Activated naive CD4-positive, alpha-beta T cell treated with anti-CD3 and anti-CD28 coated beads, Interleukin-2, amount 50 U/mL, for 24 hours (primary cell): ENCODE measurements around the gene PLCD4.

Source experiments
- H3K27ac Mint-ChIP-seq: one replicate; pipeline ENCODE4 v1.8.0; 2021; ENCODE audit warnings: mild to moderate bottlenecking, mixed read lengths
- H3K27me3 Mint-ChIP-seq: one replicate; pipeline ENCODE4 v1.8.0; 2021; ENCODE audit warnings: mixed read lengths
- H3K36me3 Mint-ChIP-seq: one replicate; pipeline ENCODE4 v1.8.0; 2021; ENCODE audit warnings: mixed read lengths
- H3K4me1 Mint-ChIP-seq: one replicate; pipeline ENCODE4 v1.8.0; 2021; ENCODE audit warnings: mixed read lengths
- H3K4me3 Mint-ChIP-seq: one replicate; pipeline ENCODE4 v1.8.0; 2021; ENCODE audit warnings: mild to moderate bottlenecking, mixed read lengths
- H3K9me3 Mint-ChIP-seq: one replicate; pipeline ENCODE4 v1.8.0; 2021; ENCODE audit warnings: mixed read lengths

PLCD4 gene

GRCh38 chr2:218607436-218608115 lies at the start of gene PLCD4:
Gene PLCD4 (plus strand): TSS chr2:218607899. CDS start chr2:218615740, 7,841 bp downstream.
- no peak within 1 kb of the TSS for H3K27ac Mint-ChIP-seq
- H3K27me3 Mint-ChIP-seq = peaks cover 4% of the 10 kb centered on the region
- H3K4me3 Mint-ChIP-seq = no peak within 1 kb of the TSS
- H3K4me1 Mint-ChIP-seq = no peaks in the 10 kb centered on the region
- no peaks in the 10 kb centered on the region for H3K9me3 Mint-ChIP-seq
- no peaks in the 10 kb centered on the region for H3K36me3 Mint-ChIP-seq

- no peak overlapping the region for H3K27ac Mint-ChIP-seq
- no peak overlapping the region for H3K4me3 Mint-ChIP-seq
- no peaks in the 10 kb centered on the region for H3K9me3 Mint-ChIP-seq
- peaks cover 25% of the 10 kb centered on the region for H3K36me3 Mint-ChIP-seq
- H3K4me1 Mint-ChIP-seq = peaks cover 11% of the 10 kb centered on the region
- H3K27me3 Mint-ChIP-seq = no peaks in the 10 kb centered on the region
Observed at GRCh38 chr2:218557941-218558340, 49.8 kb upstream of the PLCD4 start.

GRCh38 chr2:218558986-218559385 lies 48.7 kb upstream of the PLCD4 start:
- Mint-ChIP-seq H3K4me1 (peaks cover 20% of the 10 kb centered on the region), H3K27me3 (no peaks in the 10 kb centered on the region), H3K36me3 (peaks cover 17% of the 10 kb centered on the region), H3K27ac (no peak overlapping the region), H3K4me3 (no peak overlapping the region), H3K9me3 (no peaks in the 10 kb centered on the region)

- Mint-ChIP-seq H3K4me3 (no peak overlapping the region), H3K27ac (no peak overlapping the region), H3K27me3 (no peaks in the 10 kb centered on the region), H3K4me1 (peaks cover 39% of the 10 kb centered on the region), H3K9me3 (no peaks in the 10 kb centered on the region), H3K36me3 (peaks cover 7% of the 10 kb centered on the region)
Observed at GRCh38 chr2:218564056-218564455, 43.6 kb upstream of the PLCD4 start.

- Mint-ChIP-seq H3K27ac (peak overlapping the region; percentile 6), H3K4me3 (peak overlapping the region; percentile 96), H3K4me1 (peaks cover 57% of the 10 kb centered on the region), H3K27me3 (no peaks in the 10 kb centered on the region), H3K9me3 (no peaks in the 10 kb centered on the region), H3K36me3 (peaks cover 10% of the 10 kb centered on the region)
Observed at GRCh38 chr2:218566296-218566695, 41.4 kb upstream of the PLCD4 start.

GRCh38 chr2:218567797-218568189 lies 39.9 kb upstream of the PLCD4 start:
- H3K4me1 Mint-ChIP-seq = peaks cover 61% of the 10 kb centered on the region
- H3K4me3 Mint-ChIP-seq = peak overlapping the region; percentile 96

GRCh38 chr2:218568190-218569037 lies 39.3 kb upstream of the PLCD4 start, which contains the start of the genes CNOT9 and USP37:
Gene CNOT9 (plus strand): TSS chr2:218568839. CDS start chr2:218568955, 116 bp downstream.
Gene USP37 (minus strand): TSS chr2:218568351. CDS start chr2:218558653, 9,698 bp downstream.
- peaks cover 61% of the 10 kb centered on the region for H3K4me1 Mint-ChIP-seq

More at GRCh38 chr2:218567797-218568189, 39.9 kb upstream of the PLCD4 start:
- H3K27ac Mint-ChIP-seq = peak overlapping the region; percentile 99
- no peaks in the 10 kb centered on the region for H3K9me3 Mint-ChIP-seq
- peaks cover 8% of the 10 kb centered on the region for H3K36me3 Mint-ChIP-seq
- no peaks in the 10 kb centered on the region for H3K27me3 Mint-ChIP-seq

GRCh38 chr2:218569038-218569431 lies 38.7 kb upstream of the PLCD4 start:
- Mint-ChIP-seq H3K4me3 (peak overlapping the region; percentile 96), H3K9me3 (no peaks in the 10 kb centered on the region), H3K27me3 (no peaks in the 10 kb centered on the region), H3K4me1 (peaks cover 59% of the 10 kb centered on the region), H3K27ac (peak overlapping the region; percentile 99), H3K36me3 (peaks cover 8% of the 10 kb centered on the region)

More at GRCh38 chr2:218568190-218569037, 39.3 kb upstream of the PLCD4 start, which contains the start of the genes CNOT9 and USP37:
- no peaks in the 10 kb centered on the region for H3K27me3 Mint-ChIP-seq
- H3K27ac Mint-ChIP-seq = peak within 1 kb of the TSS; percentile 99
- no peaks in the 10 kb centered on the region for H3K9me3 Mint-ChIP-seq
- H3K4me3 Mint-ChIP-seq = peak within 1 kb of the TSS; percentile 96
- H3K36me3 Mint-ChIP-seq = peaks cover 8% of the 10 kb centered on the region

GRCh38 chr2:218569661-218570500 lies 37.8 kb upstream of the PLCD4 start:
- Mint-ChIP-seq H3K27me3 (no peaks in the 10 kb centered on the region), H3K27ac (peak overlapping the region; percentile 99), H3K36me3 (peaks cover 8% of the 10 kb centered on the region), H3K9me3 (no peaks in the 10 kb centered on the region), H3K4me3 (peak overlapping the region; percentile 96), H3K4me1 (peaks cover 57% of the 10 kb centered on the region)

GRCh38 chr2:218570850-218571249 lies 36.8 kb upstream of the PLCD4 start:
- H3K36me3 Mint-ChIP-seq = peaks cover 8% of the 10 kb centered on the region
- peak overlapping the region; percentile 96 for H3K4me3 Mint-ChIP-seq
- no peaks in the 10 kb centered on the region for H3K9me3 Mint-ChIP-seq
- H3K4me1 Mint-ChIP-seq = peaks cover 60% of the 10 kb centered on the region
- peak overlapping the region; percentile 99 for H3K27ac Mint-ChIP-seq
- H3K27me3 Mint-ChIP-seq = no peaks in the 10 kb centered on the region

- Mint-ChIP-seq H3K9me3 (no peaks in the 10 kb centered on the region), H3K36me3 (peaks cover 6% of the 10 kb centered on the region), H3K4me3 (no peak overlapping the region), H3K4me1 (peaks cover 58% of the 10 kb centered on the region), H3K27ac (no peak overlapping the region), H3K27me3 (no peaks in the 10 kb centered on the region)
Observed at GRCh38 chr2:218576854-218577253, 30.8 kb upstream of the PLCD4 start.

GRCh38 chr2:218577482-218578220 lies 30.0 kb upstream of the PLCD4 start:
- H3K4me1 Mint-ChIP-seq = peaks cover 58% of the 10 kb centered on the region
- H3K27ac Mint-ChIP-seq = no peak overlapping the region
- H3K36me3 Mint-ChIP-seq = peaks cover 6% of the 10 kb centered on the region
- no peaks in the 10 kb centered on the region for H3K27me3 Mint-ChIP-seq
- H3K4me3 Mint-ChIP-seq = no peak overlapping the region
- H3K9me3 Mint-ChIP-seq = no peaks in the 10 kb centered on the region

- Mint-ChIP-seq H3K4me3 (no peak overlapping the region), H3K27me3 (no peaks in the 10 kb centered on the region), H3K9me3 (no peaks in the 10 kb centered on the region), H3K36me3 (peaks cover 11% of the 10 kb centered on the region), H3K27ac (no peak overlapping the region), H3K4me1 (peaks cover 61% of the 10 kb centered on the region)
Observed at GRCh38 chr2:218578272-218578877, 29.3 kb upstream of the PLCD4 start.

GRCh38 chr2:218582076-218582475 lies 25.6 kb upstream of the PLCD4 start:
- Mint-ChIP-seq H3K4me1 (peaks cover 44% of the 10 kb centered on the region), H3K4me3 (no peak overlapping the region), H3K27ac (no peak overlapping the region), H3K9me3 (no peaks in the 10 kb centered on the region), H3K27me3 (no peaks in the 10 kb centered on the region), H3K36me3 (peaks cover 16% of the 10 kb centered on the region)
